Tibial nerve (tissue), 4 donors: ENCODE results near the gene RABL2B. TPM values are rescaled to one million over a fixed set of nuclear protein-coding genes. Genes with fewer than 3 reads are reported as not detected.
A peak's percentile ranks its signal among the peaks of the same experiment; 100 is the strongest.

Experiments used
- DNase-seq, 2 donors: peaks; one replicate each; pipeline ENCODE4 v3.0.0-alpha.2; 2019; ENCODE audit warnings: low spot score in 2 of 2
- H3K27ac ChIP-seq, 4 donors: fragments of 200-600 bp; sonication (generic) in 3 of 4; one replicate each; pipeline ENCODE4 v1.5.1; 2017 to 2019; ENCODE audit warnings: mild to moderate bottlenecking in 1 of 4
- H3K27me3 ChIP-seq, 2 donors: fragments of 200-600 bp; sonication (generic) in 1 of 2; one replicate each; pipeline versions ENCODE4 v1.5.1 to v1.6.0; 2017 to 2019
- H3K36me3 ChIP-seq, 3 donors: fragments of 200-600 bp; sonication (generic); one replicate each; pipeline ENCODE4 v1.5.1; 2018 to 2019
- H3K4me1 ChIP-seq, 4 donors: fragments of 200-600 bp; sonication (generic) in 3 of 4; one replicate each; pipeline ENCODE4 v1.5.1; 2017 to 2019
- H3K4me3 ChIP-seq, 4 donors: fragments of 200-600 bp; sonication (generic) in 3 of 4; one replicate each; pipeline ENCODE4 v1.5.1; 2017 to 2019; ENCODE audit warnings: mild to moderate bottlenecking in 1 of 4, moderate library complexity in 1 of 4
- H3K9me3 ChIP-seq, 4 donors: fragments of 200-600 bp; sonication (generic) in 3 of 4; one replicate each; pipeline ENCODE4 v1.5.1; 2017 to 2019
- CTCF ChIP-seq, 5 experiments: fragments of 200-600 bp in 3 of 5; fragments of 450-650 bp in 2 of 5; sonication (generic) in 3 of 5; IDR thresholded peaks; one replicate each; pipeline ENCODE4 v1.5.1; 2016 to 2019; ENCODE audit warnings: antibody characterized with exemption in 5 of 5, mild to moderate bottlenecking in 3 of 5, moderate library complexity in 2 of 5
- EP300 ChIP-seq, 2 donors: sonication (generic); formaldehyde crosslinking; IDR thresholded peaks; one replicate each; pipeline ENCODE4 v1.6.1; 2017; ENCODE audit warnings: antibody characterized with exemption in 2 of 2, mild to moderate bottlenecking in 1 of 2
- POLR2A ChIP-seq, 2 donors: fragments of 450-650 bp; IDR thresholded peaks; one replicate each; pipeline ENCODE4 v1.6.1; 2017; ENCODE audit warnings: antibody characterized with exemption in 2 of 2, mild to moderate bottlenecking in 2 of 2, moderate library complexity in 2 of 2
- WGBS, 2 donors: methylation state at CpG; one replicate each; pipeline ENCODE4 v1.1.5; 2018; 5-methylcytosine and 5-hydroxymethylcytosine counted together
- total RNA-seq, 4 donors: library from RNA; depleted of rRNA; stranded (reverse); fragments of >200 nt; gene quantifications; one replicate each; pipeline ENCODE4 v1.1.0, GENCODE V29; 2016

RABL2B gene
- total RNA-seq, 4 donors from 2014 or later = 14.5 to 35.7 (median 20.5) TPM

- H3K4me1 ChIP-seq = peaks cover 0 to 16% (median 0%) of the 10 kb centered on the region in 4 donors
- TF ChIP-seq POLR2A (IDR thresholded peaks at IDR 0.05) = no peak
- TF ChIP-seq CTCF (IDR thresholded peaks at IDR 0.05) = no peak
- no peak for TF ChIP-seq EP300 (IDR thresholded peaks at IDR 0.05)
- DNase-seq = no peak
- no peak overlapping the region for H3K27ac ChIP-seq
- H3K36me3 ChIP-seq = peaks cover 0 to 58% (median 0%) of the 10 kb centered on the region in 3 donors
- WGBS, 2 donors = 84 to 87% methylated on average over 11 to 22 of the region's 32 CpGs
- H3K27me3 ChIP-seq = peaks cover 0 to 30% of the 10 kb centered on the region in 2 donors
- no peaks in the 10 kb centered on the region for H3K9me3 ChIP-seq
- H3K4me3 ChIP-seq = no peak overlapping the region
These were observed 62.1 kb downstream of the RABL2B start for GRCh38 chr22:50721257-50721844.

GRCh38 chr22:50720301-50721256, 62.9 kb downstream of the RABL2B start:
- TF ChIP-seq CTCF (IDR thresholded peaks at IDR 0.05) (no peak), EP300 (IDR thresholded peaks at IDR 0.05) (no peak), POLR2A (IDR thresholded peaks at IDR 0.05) (no peak)
- Histone ChIP-seq H3K4me3 (peak overlapping the region in 1 of 4 donors; percentile 39), H3K27ac (no peak overlapping the region), H3K4me1 (peaks cover 0 to 17% (median 0%) of the 10 kb centered on the region in 4 donors), H3K27me3 (peaks cover 0 to 30% of the 10 kb centered on the region in 2 donors), H3K36me3 (peaks cover 0 to 52% (median 0%) of the 10 kb centered on the region in 3 donors), H3K9me3 (no peaks in the 10 kb centered on the region)
- WGBS, 2 donors = 49 to 64% methylated on average over 26 to 54 of the region's 132 CpGs
- no peak for DNase-seq

- Histone ChIP-seq H3K4me1 (peaks cover 0 to 25% (median 0%) of the 10 kb centered on the region in 4 donors), H3K9me3 (no peaks in the 10 kb centered on the region), H3K27me3 (peaks cover 0 to 30% of the 10 kb centered on the region in 2 donors), H3K36me3 (peaks cover 0 to 51% (median 0%) of the 10 kb centered on the region in 3 donors), H3K4me3 (peak overlapping the region in 1 of 4 donors; percentile 39), H3K27ac (no peak overlapping the region)
- DNase-seq = no peak
- TF ChIP-seq CTCF (IDR thresholded peaks at IDR 0.05) (no peak), EP300 (IDR thresholded peaks at IDR 0.05) (no peak), POLR2A (IDR thresholded peaks at IDR 0.05) (no peak)
- WGBS, 2 donors = 41 to 51% methylated on average over 15 to 17 of the region's 40 CpGs
These were observed 63.6 kb downstream of the RABL2B start for GRCh38 chr22:50719814-50720300.

- Histone ChIP-seq H3K9me3 (no peaks in the 10 kb centered on the region), H3K36me3 (peaks cover 0 to 41% (median 0%) of the 10 kb centered on the region in 3 donors), H3K27me3 (peaks cover 0 to 30% of the 10 kb centered on the region in 2 donors), H3K4me3 (no peak overlapping the region), H3K27ac (no peak overlapping the region), H3K4me1 (peaks cover 1 to 40% (median 8%) of the 10 kb centered on the region in 4 donors)
- no peak for TF ChIP-seq POLR2A (IDR thresholded peaks at IDR 0.05)
- no peak for TF ChIP-seq CTCF (IDR thresholded peaks at IDR 0.05)
- TF ChIP-seq EP300 (IDR thresholded peaks at IDR 0.05) = no peak
- WGBS, 2 donors = 91 to 92% methylated on average over 10 of the region's 10 CpGs
- DNase-seq = no peak
These were observed 65.1 kb downstream of the RABL2B start for GRCh38 chr22:50718352-50718709.
